Activated CD4-positive, alpha-beta T cell treated with anti-CD3 and anti-CD28 coated beads, Interleukin-2, Interleukin-6, amounts not matched to agents 100 ng/mL and 50 ng/mL, durations not matched to agents 16 hours and 8 hours (primary cell): ENCODE data around the gene RELT.

ENCODE experiments used
- DNase-seq: peaks from one replicate; pipeline ENCODE4 v3.0.0-alpha.2; 2020

The RELT gene

DNA sequence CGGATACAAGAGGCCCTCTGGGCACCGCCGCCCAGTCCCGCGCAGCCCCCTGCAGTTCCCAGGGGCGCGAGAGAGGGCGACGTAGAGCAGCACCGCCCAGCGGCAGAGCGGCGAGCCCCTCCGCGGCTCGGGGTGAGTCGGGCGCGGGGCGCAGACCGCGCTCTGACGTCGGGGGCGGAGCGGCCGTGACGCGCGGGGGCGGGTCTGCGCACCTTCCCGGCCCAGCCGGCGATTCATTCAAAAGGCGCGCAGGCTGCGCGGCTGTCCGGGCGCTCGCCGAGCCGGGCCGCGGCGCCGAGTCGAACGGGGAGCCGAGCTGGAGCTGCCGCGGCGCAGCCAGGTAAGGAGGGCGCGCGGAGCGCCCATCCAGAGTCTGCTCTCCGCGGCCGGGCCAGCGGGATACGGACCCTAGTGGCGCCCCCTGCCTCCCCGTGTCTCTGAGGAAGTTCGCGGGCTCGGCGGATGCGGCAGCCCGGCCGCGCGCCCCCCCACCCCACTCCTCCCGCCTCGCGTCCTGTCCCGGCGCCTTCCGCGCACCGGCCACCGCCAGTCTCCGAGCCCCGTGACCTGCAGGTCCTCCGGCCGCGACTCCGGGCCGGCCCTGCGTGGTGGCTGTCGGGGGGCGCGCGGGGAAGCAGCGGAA is at the start of gene RELT:
Gene RELT (plus strand): TSS at position 240 of the 643 bp plus-strand sequence. CDS start 12,738 bp downstream, outside the sequence.
- DNase-seq: peak; percentile 96

DNA sequence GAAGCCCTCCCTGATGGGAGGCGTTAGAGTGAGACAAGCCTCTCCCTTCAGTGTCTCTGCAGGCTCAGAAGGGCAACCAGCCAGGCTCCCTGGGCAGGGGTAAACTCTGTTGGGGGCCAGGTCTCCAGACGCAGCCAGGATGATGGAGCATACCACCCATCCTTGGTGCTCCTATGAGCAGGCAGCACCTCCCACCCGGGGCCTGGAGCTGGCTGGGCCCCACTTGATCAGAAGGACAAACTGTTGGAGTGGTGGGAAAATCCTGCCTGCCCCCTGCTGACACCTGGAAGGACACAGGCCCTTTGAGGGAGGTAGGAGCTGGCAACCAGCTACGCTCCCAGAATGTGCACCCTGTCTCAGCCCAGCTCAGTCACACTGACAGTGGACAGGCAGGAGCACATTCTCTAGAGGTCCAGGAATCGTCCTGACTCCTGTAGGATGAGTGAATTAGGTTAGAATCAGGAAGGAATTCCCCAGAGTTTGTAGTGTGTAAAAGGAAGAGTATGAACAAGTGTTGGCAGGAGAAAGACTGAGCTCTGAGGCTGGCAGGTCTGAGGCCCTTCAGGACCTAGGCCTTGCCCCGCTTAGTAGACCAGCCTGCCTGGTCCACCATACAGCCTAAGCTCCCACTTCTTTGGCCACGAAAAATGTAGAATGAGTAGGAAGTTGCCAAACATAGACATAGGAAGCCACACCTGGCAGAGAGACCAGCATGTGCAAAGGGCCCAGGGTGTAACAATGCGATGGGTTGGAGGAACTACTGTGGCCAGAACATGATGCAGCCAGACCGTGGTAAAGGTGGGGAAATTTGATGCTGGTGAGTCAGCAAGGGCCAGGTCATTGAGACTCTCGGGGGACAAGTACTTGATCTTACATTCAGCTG is 49.0 kb upstream of the RELT start:
- DNase-seq: peak; percentile 16

- no peak for DNase-seq
Measured at GRCh38 chr11:73327812-73328364, 48.3 kb upstream of the RELT start.

DNA sequence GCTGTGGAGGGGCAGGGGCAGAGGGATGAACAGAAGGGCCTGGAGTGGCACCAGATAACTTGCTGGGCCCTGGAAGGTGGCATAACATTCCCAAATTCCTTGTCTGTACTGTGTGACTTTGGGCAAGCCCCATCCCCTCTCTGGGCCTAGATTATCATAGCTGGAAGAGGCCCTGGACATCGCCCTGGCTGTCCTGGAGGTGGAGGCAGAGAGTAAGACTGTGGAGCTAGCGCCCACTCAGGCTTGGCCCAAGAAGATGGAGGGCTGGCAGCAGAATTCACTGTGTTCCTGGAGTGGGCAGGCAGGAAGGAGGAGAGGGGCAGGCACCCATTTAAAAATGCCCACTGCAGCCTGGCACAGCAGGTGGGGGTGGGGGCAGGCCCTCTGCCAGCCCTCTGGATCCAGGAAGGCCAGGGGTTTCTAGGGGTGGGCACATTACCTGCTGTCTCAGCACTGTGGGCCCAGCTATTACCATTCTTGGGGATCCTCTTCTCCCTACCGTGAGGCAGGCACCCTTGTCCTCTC is 45.6 kb upstream of the RELT start:
- no peak for DNase-seq

GRCh38 chr11:73331138-73331916 is 44.9 kb upstream of the RELT start:
- no peak for DNase-seq

DNA sequence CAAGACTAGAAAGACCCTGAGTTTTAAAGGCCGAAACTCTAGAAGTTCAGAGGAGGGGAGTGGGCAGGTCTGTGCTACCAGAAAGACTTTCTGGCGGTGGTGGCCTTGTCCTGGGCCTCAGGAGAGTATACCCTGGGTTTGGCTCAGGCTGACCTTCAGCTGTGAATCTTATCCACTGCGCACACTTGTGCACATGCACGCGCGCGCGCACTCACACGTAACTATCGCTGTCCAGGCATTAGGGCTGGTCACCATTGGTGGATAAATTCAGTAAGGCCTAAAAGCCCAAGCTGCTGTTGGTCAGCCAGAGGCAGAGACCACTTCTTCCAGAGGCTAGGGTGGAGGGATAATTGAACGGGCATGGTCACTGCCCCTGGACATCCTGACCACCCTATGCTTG is 43.0 kb upstream of the RELT start:
- no peak for DNase-seq

GRCh38 chr11:73333640-73334383 is 42.4 kb upstream of the RELT start:
- no peak for DNase-seq

DNA sequence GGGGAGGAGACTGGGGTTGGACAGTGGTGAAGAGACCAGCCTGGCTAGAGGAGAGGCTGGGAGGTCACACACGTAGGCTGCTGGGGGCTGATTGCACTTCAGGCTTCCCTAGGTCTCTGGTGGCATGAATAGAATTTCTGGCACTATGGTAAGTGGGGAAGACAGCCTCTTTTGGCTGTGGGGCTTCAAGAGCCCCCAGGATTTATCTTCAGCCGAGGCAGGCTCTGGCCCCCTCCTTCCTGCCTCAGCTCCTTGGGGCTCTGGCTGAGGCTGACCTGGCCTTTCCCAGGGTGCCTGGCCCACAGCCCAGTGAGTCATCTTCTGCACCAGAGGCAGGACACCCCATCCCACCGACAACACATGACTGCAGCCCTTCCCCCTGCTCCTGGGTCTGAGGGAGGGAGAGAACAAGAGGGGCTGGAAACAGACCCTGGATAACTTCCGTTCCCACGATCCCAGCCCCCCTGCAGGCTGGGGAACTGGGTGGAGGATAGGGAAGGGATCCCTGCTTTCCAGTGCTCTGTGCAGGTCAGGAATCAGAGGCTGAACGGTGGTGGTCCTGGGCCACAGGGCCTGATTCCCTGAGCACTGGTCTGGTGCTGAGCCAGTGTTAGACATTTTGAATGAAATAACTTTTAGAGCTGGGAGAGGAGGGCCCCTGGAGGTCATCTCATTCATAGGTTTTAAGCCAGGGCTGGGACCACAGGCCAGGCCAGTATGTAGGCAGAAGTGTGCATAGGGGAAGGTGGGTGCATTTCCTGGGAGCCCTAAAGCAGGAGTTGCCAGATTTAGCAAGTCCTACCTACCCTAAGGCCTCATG is 41.6 kb upstream of the RELT start:
- no peak for DNase-seq

- DNase-seq: peak; percentile 83
Measured at GRCh38 chr11:73335204-73335923, 40.8 kb upstream of the RELT start.

- no peak for DNase-seq
Measured at GRCh38 chr11:73337846-73338245, 38.4 kb upstream of the RELT start.

- no peak for DNase-seq
Measured at GRCh38 chr11:73338279-73338678, 37.9 kb upstream of the RELT start.

GRCh38 chr11:73340164-73340563 is 36.0 kb upstream of the RELT start:
- no peak for DNase-seq

DNA sequence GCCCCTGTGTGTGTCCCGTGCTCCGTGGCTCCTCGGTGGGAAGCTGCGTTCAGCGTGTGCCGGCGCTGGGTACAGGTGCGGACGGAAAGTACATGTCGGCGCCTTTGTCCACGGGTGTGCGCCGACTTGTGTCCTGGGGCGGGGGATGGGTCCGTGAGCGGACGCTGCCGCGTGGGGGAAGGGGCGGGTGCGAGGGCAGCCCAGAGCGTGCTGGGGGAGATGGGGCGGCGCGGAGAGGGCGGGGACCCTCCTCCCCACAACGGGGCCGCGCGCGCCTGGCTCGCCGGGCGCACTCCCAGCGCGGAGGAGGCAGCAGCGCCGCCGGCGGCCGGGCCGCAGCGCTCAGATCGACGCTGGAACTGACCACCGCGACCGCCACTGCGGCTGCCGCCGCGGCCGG is 33.6 kb upstream of the RELT start:
- DNase-seq: no peak

GRCh38 chr11:73343076-73343873 is 32.9 kb upstream of the RELT start:
- no peak for DNase-seq

GRCh38 chr11:73344191-73344607 is 32.0 kb upstream of the RELT start:
- DNase-seq: no peak

GRCh38 chr11:73345481-73346160 is 30.6 kb upstream of the RELT start:
- no peak for DNase-seq

- DNase-seq: no peak
Measured at GRCh38 chr11:73346186-73346935, 29.8 kb upstream of the RELT start.

DNA sequence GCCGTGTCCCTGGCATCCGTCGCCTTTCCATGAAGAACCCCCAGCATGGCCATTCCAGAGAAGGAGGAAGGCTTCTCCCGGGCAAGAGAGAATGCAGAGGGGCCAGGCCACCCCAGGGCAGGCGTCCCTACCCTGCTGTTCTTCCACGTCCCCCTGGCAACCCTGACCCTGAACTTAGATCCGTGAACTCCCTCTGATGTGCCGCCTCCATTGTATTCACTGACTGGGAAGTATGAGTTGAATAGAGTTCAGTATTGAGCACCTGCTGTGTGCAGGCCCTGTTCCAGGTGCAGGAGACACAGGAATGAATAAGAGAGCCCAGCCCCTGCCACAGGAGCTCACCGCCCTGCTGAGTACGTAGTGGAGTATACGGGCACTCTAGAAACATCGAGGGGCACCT is 29.1 kb upstream of the RELT start:
- DNase-seq: no peak
